Measurements from ENCODE around the gene ATP6V0A1.
A peak's percentile ranks its signal among the peaks of the same experiment; 100 is the strongest.
"Not testable (repeated sequence)": the region's sequence is repeated elsewhere in the genome, so short reads cannot be mapped to it uniquely, and the experiment has no call there.

Gene ATP6V0A1

GRCh38 chr17:42436391-42436790 is 22.3 kb upstream of the ATP6V0A1 start:
- DNase-seq (ENCODE audit: low spot score) = peak; percentile 89

GRCh38 chr17:42438600-42439567 is 19.8 kb upstream of the ATP6V0A1 start:
- DNase-seq (ENCODE audit: low spot score) = no peak

DNA sequence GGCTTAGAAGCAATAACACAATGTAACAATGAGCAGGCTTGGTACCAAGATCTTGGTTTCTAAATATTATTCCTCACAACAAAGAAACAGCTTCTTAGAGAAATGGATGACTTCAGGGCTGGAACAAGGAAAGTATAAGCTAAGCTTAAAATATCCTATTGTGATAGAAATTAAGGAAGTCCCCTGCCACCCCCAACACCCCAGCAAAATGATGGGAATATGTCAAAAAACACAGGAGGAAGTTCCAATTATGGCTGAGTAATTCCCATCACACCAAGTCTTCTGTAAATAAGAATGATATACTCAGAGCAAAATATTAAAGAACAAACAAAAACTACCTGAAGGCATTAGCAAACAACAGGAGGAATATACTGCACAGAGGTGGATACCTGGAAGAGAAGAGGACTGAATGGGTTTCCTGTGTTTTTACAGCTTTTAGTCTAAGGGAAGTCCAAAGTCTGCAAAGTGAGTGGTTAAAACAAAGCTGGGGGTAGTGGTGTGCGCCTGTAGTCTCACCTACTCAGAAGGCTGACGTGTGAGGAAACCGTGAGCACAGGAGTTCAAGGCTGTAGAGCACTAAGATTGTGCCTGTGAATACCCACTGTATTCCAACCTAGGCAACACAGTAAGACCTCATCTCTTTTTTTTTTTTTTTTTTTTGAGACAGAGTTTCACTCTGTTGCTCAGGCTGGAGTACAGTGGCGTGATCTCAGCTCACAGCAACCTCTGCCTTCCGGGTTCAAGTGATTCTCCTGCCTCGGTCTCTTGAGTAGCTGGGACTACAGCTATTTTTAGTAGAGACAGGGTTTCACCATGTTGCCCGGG is 17.1 kb upstream of the ATP6V0A1 start:
- DNase-seq (ENCODE audit: low spot score) = no peak

DNA sequence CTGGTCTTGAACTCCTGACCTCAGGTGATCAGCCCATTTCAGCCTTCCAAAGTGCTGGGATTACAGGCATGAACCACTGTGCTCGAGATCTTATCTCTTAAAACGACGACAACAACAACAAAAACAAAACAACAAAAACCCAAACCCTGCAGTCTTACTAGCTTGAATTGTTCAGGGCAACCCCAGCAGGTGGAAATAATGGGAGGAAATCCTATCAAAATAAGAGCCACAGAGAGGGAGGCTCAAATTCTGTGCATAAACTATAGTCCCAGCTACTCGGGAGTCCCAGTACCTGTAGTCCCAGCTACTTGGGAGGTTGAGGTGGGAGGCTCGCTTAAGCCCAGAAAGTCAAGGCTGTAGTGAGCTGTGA is 16.5 kb upstream of the ATP6V0A1 start:
- DNase-seq (ENCODE audit: low spot score) = no peak

- DNase-seq (ENCODE audit: low spot score) = not testable (repeated sequence)
Observed at GRCh38 chr17:42449176-42449575, 9.5 kb upstream of the ATP6V0A1 start.

GRCh38 chr17:42449838-42450237 is 8.8 kb upstream of the ATP6V0A1 start:
- not testable (repeated sequence) for DNase-seq (ENCODE audit: low spot score)

DNA sequence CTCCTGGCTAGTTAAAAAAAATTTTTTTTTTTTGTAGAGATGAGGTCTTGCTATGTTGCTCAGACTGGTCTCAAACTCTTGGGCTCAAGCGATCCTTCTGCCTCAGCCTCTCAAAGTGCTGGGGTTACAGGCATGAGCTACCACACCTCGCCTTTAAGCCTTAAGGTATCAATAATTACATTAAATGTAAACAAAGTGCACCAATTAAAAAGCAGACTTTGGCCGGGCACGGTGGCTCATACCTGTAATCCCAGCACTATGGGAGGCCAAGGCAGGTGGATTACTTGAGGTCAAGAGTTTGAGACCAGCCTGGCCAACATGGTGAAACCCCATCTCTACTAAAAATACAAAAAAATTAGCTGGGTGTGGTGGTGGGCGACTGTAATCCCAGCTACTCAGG is 7.4 kb upstream of the ATP6V0A1 start:
- not testable (repeated sequence) for DNase-seq (ENCODE audit: low spot score)

- DNase-seq (ENCODE audit: low spot score) = no peak
Observed at GRCh38 chr17:42453439-42453838, 5.2 kb upstream of the ATP6V0A1 start.

GRCh38 chr17:42454987-42455386 is 3.7 kb upstream of the ATP6V0A1 start:
- not testable (repeated sequence) for DNase-seq (ENCODE audit: low spot score)

DNA sequence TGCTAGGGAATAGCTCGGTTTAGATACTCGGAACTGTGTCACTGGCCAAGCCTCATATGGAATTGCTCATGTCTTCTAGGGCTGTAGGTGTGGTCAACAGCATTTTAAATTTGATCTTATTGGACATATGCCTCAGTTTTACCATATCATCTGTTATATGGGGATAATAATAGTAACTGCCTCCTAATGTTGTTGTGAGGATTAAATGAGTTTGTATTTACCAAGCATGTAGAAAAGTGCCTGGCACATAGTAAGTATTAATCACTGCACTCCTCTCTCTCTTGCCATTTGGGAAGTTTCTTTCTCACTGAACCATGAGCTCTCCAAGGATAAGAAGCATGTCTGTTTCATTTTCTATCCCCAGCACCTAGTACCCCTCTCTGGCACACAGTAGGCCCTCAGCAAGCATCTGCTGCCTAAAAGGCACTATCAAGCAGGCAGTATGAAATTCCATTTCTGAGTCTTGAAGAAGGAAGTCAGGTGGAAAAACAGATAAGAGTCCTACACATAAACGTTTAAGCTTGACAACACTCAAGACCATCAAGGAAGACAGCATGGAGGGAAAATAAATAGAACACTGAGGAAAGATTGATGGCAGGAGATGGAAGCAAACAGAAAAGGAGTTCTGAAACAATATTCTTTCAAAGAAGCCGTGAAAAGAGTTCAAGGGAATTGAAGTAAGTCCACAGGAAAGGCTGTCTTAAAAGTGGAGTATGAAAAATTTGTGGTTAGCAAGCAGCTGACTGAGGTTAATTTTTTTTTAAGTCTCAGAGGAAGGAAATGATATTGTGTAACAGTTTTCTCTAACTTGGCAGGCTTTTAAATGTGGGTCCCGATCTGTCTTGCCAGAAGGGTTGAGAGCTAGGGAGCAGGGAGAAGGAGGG is 2.2 kb upstream of the ATP6V0A1 start:
- peak; percentile 77 for DNase-seq (ENCODE audit: low spot score)

GRCh38 chr17:42457107-42457792 is 1.4 kb upstream of the ATP6V0A1 start:
- DNase-seq (ENCODE audit: low spot score) = no peak

- peak; percentile 41 for DNase-seq (ENCODE audit: low spot score)
Observed at GRCh38 chr17:42459256-42459800, 650 bp downstream of the ATP6V0A1 start.

GRCh38 chr17:42459801-42460281 is 1.2 kb downstream of the ATP6V0A1 start:
- peak; percentile 64 for DNase-seq (ENCODE audit: low spot score)

- DNase-seq (ENCODE audit: low spot score) = no peak
Observed at GRCh38 chr17:42460371-42460770, 1.7 kb downstream of the ATP6V0A1 start.

DNA sequence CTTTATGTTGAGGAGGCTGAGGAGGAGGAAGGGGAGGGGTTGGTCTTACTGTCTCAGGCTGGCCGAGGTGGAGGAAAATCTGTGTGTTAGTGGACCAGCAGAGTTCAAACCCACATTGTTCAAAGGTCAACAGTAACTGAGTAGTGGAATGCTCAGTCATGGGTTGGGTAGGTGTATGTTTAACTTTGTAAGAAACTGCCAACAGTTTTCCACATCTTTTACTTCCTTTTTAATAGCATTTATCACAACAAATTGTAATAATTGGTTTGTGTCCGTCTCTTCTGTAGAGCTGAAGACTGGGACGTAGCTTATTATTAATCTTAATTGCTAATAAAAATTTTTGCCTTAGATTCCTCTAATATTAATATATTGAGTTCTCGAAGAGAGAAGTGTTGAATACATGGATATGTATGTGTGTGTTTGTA is 5.3 kb downstream of the ATP6V0A1 start:
- no peak for DNase-seq (ENCODE audit: low spot score)

GRCh38 chr17:42467889-42468288 is 9.2 kb downstream of the ATP6V0A1 start:
- DNase-seq (ENCODE audit: low spot score) = no peak

GRCh38 chr17:42472709-42473521 is 14.2 kb downstream of the ATP6V0A1 start:
- DNase-seq (ENCODE audit: low spot score) = peak; percentile 72

DNA sequence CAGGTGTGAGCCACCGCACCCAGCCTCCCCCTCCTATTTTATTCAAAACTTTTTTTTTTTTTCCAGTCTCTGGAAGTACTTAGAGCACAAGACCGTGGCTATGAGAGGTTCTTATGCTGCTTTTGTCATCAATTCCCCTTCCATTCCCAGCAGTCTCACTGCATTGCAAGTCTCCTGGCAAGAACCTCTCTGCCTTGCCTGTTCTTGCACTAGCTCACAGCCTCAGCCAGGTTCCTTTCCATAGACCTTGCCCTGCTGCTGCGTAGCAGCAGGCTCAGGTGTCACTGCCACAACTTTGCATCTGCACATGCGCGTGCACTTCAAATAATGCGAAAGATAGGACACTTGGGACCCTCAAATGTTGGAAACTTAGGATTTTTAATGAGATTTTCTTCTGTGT is 15.6 kb downstream of the ATP6V0A1 start:
- DNase-seq (ENCODE audit: low spot score) = no peak

DNA sequence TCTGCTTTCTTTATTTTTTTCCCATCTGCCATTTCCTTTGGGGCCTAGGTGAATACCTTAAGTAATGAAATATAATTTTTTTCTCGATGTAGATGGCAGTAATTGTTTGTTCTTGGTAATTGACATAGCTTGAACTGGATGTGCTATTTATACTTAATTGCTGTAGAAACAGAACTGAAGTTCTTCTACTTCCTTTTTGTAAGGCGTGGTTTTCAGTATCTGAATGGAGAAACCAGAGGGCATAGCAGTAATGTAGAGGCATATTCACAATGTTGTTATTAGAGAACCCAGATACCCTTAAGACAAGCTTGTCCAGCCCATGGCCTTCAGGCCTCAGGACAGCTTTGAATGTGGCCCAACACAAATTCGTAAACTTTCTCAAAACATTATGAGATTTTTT is 16.4 kb downstream of the ATP6V0A1 start:
- no peak for DNase-seq (ENCODE audit: low spot score)

DNA sequence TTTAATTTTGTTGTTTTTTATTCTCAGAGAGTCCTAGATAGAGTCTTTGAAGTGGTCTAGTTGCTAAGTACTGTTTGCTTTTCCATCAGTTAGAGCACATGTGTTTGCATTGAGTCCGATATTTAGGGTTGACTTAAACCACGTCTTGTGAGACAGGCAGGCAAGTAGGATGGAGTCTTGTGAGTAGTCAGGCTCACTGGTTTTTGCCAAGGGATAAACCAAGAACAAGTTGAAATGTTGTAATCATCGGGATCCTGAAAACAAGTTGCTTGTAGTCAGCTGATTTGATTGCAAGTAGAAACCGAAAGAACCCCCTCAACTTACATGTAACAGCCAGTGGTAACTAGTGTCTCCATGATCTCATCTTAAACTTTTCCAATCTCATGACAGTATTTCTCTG is 17.2 kb downstream of the ATP6V0A1 start:
- DNase-seq (ENCODE audit: low spot score) = no peak
